B cell (primary cell): ENCODE results near the gene SLC51B. TPM values are rescaled to one million over a fixed set of nuclear protein-coding genes. Genes with fewer than 3 reads are reported as not detected.

Source experiments
- ATAC-seq: fragments of 200-7000 bp; cut with Tn5 transposase; one replicate; pipeline ENCODE4 v1.10.0; 2021; ENCODE audit warnings: low read depth, mild to moderate bottlenecking, moderate number of reproducible peaks, moderate library complexity
- CTCF ChIA-PET: fragments of 350-600 bp; sonication (Branson Sonifier 250); formaldehyde crosslinking; loops from one replicate; lab custom pipeline; 2021; ENCODE audit warnings: antibody characterized with exemption, inconsistent platforms; lab: Charles Lee
- POLR2A ChIA-PET: fragments of 350-600 bp; sonication (Branson Sonifier 250); formaldehyde crosslinking; loops from one replicate; lab custom pipeline; 2021; ENCODE audit warnings: antibody characterized with exemption; lab: Charles Lee
- DNase-seq: peaks from one replicate; pipeline ENCODE4 v3.0.0; 2013
- H2AFZ ChIP-seq: 2 replicates; pipeline ENCODE4 v1.6.1; 2012; ENCODE audit warnings: mild to moderate bottlenecking, low read depth, low read length; ENCODE audit not compliant: insufficient read depth, poor library complexity, severe bottlenecking
- H3K27ac ChIP-seq, 2 donors: 1 replicate in 1 of 2; 2 replicates in 1 of 2; pipeline ENCODE4 v1.5.1; 2012 to 2013; ENCODE audit warnings: low read length in 2 of 2, mild to moderate bottlenecking in 2 of 2, moderate library complexity in 1 of 2
- H3K27me3 ChIP-seq, 4 experiments: fragments of 200-600 bp in 1 of 4; sonication (generic) in 1 of 4; replicated peaks in 1 of 4; 1 replicate in 2 of 4; 2 replicates in 2 of 4; pipeline versions ENCODE4 v1.6.1 to v1.7.0; 2013 to 2016; ENCODE audit warnings: low read length in 3 of 4, mild to moderate bottlenecking in 2 of 4, mixed read lengths in 1 of 4, moderate library complexity in 1 of 4; ENCODE audit not compliant: insufficient read depth in 4 of 4, control insufficient read depth in 3 of 4; ENCODE audit errors: control extremely low read depth in 1 of 4
- H3K36me3 ChIP-seq, 2 experiments: replicated peaks in 1 of 2; 1 replicate in 1 of 2; 2 replicates in 1 of 2; pipeline versions ENCODE4 v1.6.1 to v1.7.1; 2013; ENCODE audit warnings: low read length in 1 of 2; ENCODE audit not compliant: insufficient read depth in 2 of 2, control insufficient read depth in 1 of 2; ENCODE audit errors: control extremely low read depth in 1 of 2, extremely low read depth in 1 of 2
- H3K4me1 ChIP-seq, 2 donors: fragments of 200-600 bp in 1 of 2; sonication (generic) in 1 of 2; 1 replicate in 1 of 2; 2 replicates in 1 of 2; pipeline versions ENCODE4 v1.5.1 to v1.6.1; 2013 to 2017; ENCODE audit warnings: low read length in 2 of 2; ENCODE audit not compliant: control insufficient read depth in 2 of 2, insufficient read depth in 2 of 2
- H3K4me2 ChIP-seq: replicated peaks from 2 replicates; pipeline ENCODE3; 2012; ENCODE audit warnings: mild to moderate bottlenecking, low read depth, low read length; ENCODE audit not compliant: poor library complexity, severe bottlenecking
- H3K4me3 ChIP-seq, 5 experiments: fragments of 200-600 bp in 1 of 5; sonication (generic) in 1 of 5; 1 replicate in 3 of 5; 2 replicates in 2 of 5; pipeline versions ENCODE4 v1.5.1 to v1.7.0; 2011 to 2016; ENCODE audit warnings: low read length in 4 of 5, mild to moderate bottlenecking in 4 of 5, low read depth in 2 of 5, control low read depth in 1 of 5, moderate library complexity in 1 of 5; ENCODE audit not compliant: insufficient read depth in 1 of 5; ENCODE audit errors: control extremely low read depth in 1 of 5, extremely low read depth in 1 of 5
- H3K79me2 ChIP-seq: fragments of 200-600 bp; sonication (generic); one replicate; pipeline ENCODE4 v1.6.0; 2016; ENCODE audit warnings: low read length; ENCODE audit not compliant: control insufficient read depth, insufficient read depth
- H3K9ac ChIP-seq: fragments of 200-600 bp; sonication (generic); 2 replicates; pipeline ENCODE4 v1.6.1; 2017; ENCODE audit warnings: mild to moderate bottlenecking, low read length, moderate library complexity
- H3K9me3 ChIP-seq, 3 donors: one replicate each; pipeline versions ENCODE4 v1.6.1 to v1.7.1; 2013; ENCODE audit warnings: low read length in 2 of 3; ENCODE audit not compliant: control insufficient read depth in 2 of 3, insufficient read depth in 1 of 3; ENCODE audit errors: control extremely low read depth in 1 of 3
- H4K20me1 ChIP-seq: 2 replicates; pipeline ENCODE4 v1.6.0; 2012; ENCODE audit warnings: mild to moderate bottlenecking, low read length; ENCODE audit not compliant: insufficient read depth, control insufficient read depth, poor library complexity, severe bottlenecking
- H3K27ac Mint-ChIP-seq: one replicate; pipeline ENCODE4 v1.8.0; 2021; ENCODE audit warnings: mixed read lengths
- H3K27me3 Mint-ChIP-seq: one replicate; pipeline ENCODE4 v1.8.0; 2021; ENCODE audit warnings: mixed read lengths
- H3K4me1 Mint-ChIP-seq: one replicate; pipeline ENCODE4 v1.8.0; 2021; ENCODE audit warnings: mixed read lengths
- H3K4me3 Mint-ChIP-seq: one replicate; pipeline ENCODE4 v1.8.0; 2021; ENCODE audit warnings: mixed read lengths
- H3K9me3 Mint-ChIP-seq: one replicate; pipeline ENCODE4 v1.8.0; 2022; ENCODE audit warnings: mixed read lengths; ENCODE audit not compliant: insufficient read depth
- EZH2 ChIP-seq: IDR thresholded peaks from 2 replicates; pipeline ENCODE4 v1.6.1; 2012; ENCODE audit warnings: borderline replicate concordance, low read depth, mild to moderate bottlenecking, moderate library complexity, low read length; ENCODE audit not compliant: insufficient read depth, poor library complexity, severe bottlenecking
- WGBS: methylation state at CpG from one replicate; pipeline ENCODE4 v1.1.5; 2013; ENCODE audit warnings: missing lambda C conversion rate; ENCODE audit not compliant: insufficient coverage; 5-methylcytosine and 5-hydroxymethylcytosine counted together
- intact Hi-C: fragments of 100-400 bp; cut with micrococcal nuclease; formaldehyde crosslinking; loops from one replicate; pipeline ENCODE4 v1.10.0; 2022
- polyA plus RNA-seq: library from polyadenylated mRNA; depleted of rRNA; stranded (reverse); fragments of >200 nt; gene quantifications from 2 replicates; pipeline ENCODE4 v1.2.3, GENCODE V29; 2012
- total RNA-seq, 2 donors: library from RNA; stranded (reverse); fragments of 120-200 nt in 1 of 2; gene quantifications; 1 replicate in 1 of 2; 2 replicates in 1 of 2; pipeline versions ENCODE4 v1.2.3 to v1.2.4, GENCODE V29; 2013 to 2022
- TF ChIP-seq, protein P1 (sequence below): fragments of 200-600 bp; IDR thresholded peaks from one replicate; pipeline ENCODE4 v1.8.0; 2022; ENCODE audit warnings: antibody characterized with exemption, mild to moderate bottlenecking

The SLC51B gene
- total and polyA plus RNA-seq, 2 donors (not counting 1 experiment from before 2014, with no cell fraction given): not detected

GRCh38 chr15:65089206-65089824 lies 44.1 kb downstream of the SLC51B start:
- H3K9me3 Mint-ChIP-seq: no peaks in the 10 kb centered on the region
- H4K20me1 ChIP-seq: no peaks in the 10 kb centered on the region
- H3K27me3 Mint-ChIP-seq: peaks cover 8% of the 10 kb centered on the region
- no peak overlapping the region for H3K4me2 ChIP-seq
- H2AFZ ChIP-seq: no peak overlapping the region
- TF ChIP-seq EZH2: no peak
- TF ChIP-seq, protein P1, sequence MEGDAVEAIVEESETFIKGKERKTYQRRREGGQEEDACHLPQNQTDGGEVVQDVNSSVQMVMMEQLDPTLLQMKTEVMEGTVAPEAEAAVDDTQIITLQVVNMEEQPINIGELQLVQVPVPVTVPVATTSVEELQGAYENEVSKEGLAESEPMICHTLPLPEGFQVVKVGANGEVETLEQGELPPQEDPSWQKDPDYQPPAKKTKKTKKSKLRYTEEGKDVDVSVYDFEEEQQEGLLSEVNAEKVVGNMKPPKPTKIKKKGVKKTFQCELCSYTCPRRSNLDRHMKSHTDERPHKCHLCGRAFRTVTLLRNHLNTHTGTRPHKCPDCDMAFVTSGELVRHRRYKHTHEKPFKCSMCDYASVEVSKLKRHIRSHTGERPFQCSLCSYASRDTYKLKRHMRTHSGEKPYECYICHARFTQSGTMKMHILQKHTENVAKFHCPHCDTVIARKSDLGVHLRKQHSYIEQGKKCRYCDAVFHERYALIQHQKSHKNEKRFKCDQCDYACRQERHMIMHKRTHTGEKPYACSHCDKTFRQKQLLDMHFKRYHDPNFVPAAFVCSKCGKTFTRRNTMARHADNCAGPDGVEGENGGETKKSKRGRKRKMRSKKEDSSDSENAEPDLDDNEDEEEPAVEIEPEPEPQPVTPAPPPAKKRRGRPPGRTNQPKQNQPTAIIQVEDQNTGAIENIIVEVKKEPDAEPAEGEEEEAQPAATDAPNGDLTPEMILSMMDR: no peak
- H3K4me1 ChIP-seq: no peaks in the 10 kb centered on the region
- no peak overlapping the region for H3K27ac ChIP-seq
- CTCF ChIA-PET: interaction anchor here (1.4 kb wide), 1 partner anchor 55 kb away, joined by 4 read pairs; no protein-coding TSS in a partner anchor
- no peaks in the 10 kb centered on the region for H3K9me3 ChIP-seq
- H3K27ac Mint-ChIP-seq: no peak overlapping the region
- no peaks in the 10 kb centered on the region for H3K79me2 ChIP-seq
- H3K9ac ChIP-seq: no peak overlapping the region
- no peak overlapping the region for H3K4me3 Mint-ChIP-seq
- H3K27me3 ChIP-seq: no peaks in the 10 kb centered on the region
- POLR2A ChIA-PET: interaction anchor here (0.5 kb wide), 1 partner anchor 55 kb away, joined by 5 read pairs; no protein-coding TSS in a partner anchor
- no peaks in the 10 kb centered on the region for H3K4me1 Mint-ChIP-seq
- intact Hi-C loops: no loop called here
- no peak for ATAC-seq
- 100% methylated on average over 1 of the region's 5 CpGs for WGBS
- no peaks in the 10 kb centered on the region for H3K36me3 ChIP-seq
- DNase-seq: no peak
- no peak overlapping the region for H3K4me3 ChIP-seq

- CTCF ChIA-PET: no interaction called here
- 97% methylated on average over 11 of the region's 12 CpGs for WGBS
Measured at GRCh38 chr15:65091946-65092770, 47.0 kb downstream of the SLC51B start.

More at GRCh38 chr15:65091946-65092770, 47.0 kb downstream of the SLC51B start:
- Histone ChIP-seq H3K9ac (no peak overlapping the region), H3K27ac (no peak overlapping the region), H2AFZ (no peak overlapping the region), H3K79me2 (no peaks in the 10 kb centered on the region), H3K9me3 (no peaks in the 10 kb centered on the region), H4K20me1 (no peaks in the 10 kb centered on the region), H3K36me3 (no peaks in the 10 kb centered on the region), H3K4me2 (no peak overlapping the region), H3K4me1 (no peaks in the 10 kb centered on the region), H3K4me3 (no peak overlapping the region), H3K27me3 (no peaks in the 10 kb centered on the region)
- no peak overlapping the region for H3K4me3 Mint-ChIP-seq
- POLR2A ChIA-PET: no interaction called here
- ATAC-seq (no peak), DNase-seq (no peak)
- H3K4me1 Mint-ChIP-seq: no peaks in the 10 kb centered on the region
- H3K27me3 Mint-ChIP-seq: no peaks in the 10 kb centered on the region
- no peak overlapping the region for H3K27ac Mint-ChIP-seq
- intact Hi-C loops: no loop called here
- H3K9me3 Mint-ChIP-seq: no peaks in the 10 kb centered on the region
- TF ChIP-seq, protein P1: no peak
- no peak for TF ChIP-seq EZH2
